Hematopoietic multipotent progenitor cell treated with erythropoietin and hydrocortisone succinate and interleukin-3 and kit ligand, for 8 days (in vitro differentiated cells): Measurements from ENCODE around the gene CTXN1.
"Not testable (repeated sequence)": the region's sequence is repeated elsewhere in the genome, so short reads cannot be mapped to it uniquely, and the experiment has no call there.

Experiments
- DNase-seq: peaks from one replicate; pipeline ENCODE4 v3.0.0-alpha.2; 2015

CTXN1 gene

GRCh38 chr19:7924651-7925170, 1.2 kb downstream of the CTXN1 start:
- DNase-seq = no peak

- no peak for DNase-seq
Measured at GRCh38 chr19:7924241-7924640, 1.7 kb downstream of the CTXN1 start.

- DNase-seq = no peak
Measured at GRCh38 chr19:7923295-7924191, 2.4 kb downstream of the CTXN1 start.

GRCh38 chr19:7922836-7923195, 3.1 kb downstream of the CTXN1 start:
- no peak for DNase-seq

GRCh38 chr19:7921967-7922835, 3.7 kb downstream of the CTXN1 start:
- no peak for DNase-seq

- no peak for DNase-seq
Measured at GRCh38 chr19:7921302-7921966, 4.5 kb downstream of the CTXN1 start.

GRCh38 chr19:7920519-7921301, 5.2 kb downstream of the CTXN1 start:
- DNase-seq = peak; percentile 95

- DNase-seq = peak; percentile 94
Measured at GRCh38 chr19:7919610-7920518, 6.1 kb downstream of the CTXN1 start, which contains the start of gene SNAPC2. Gene SNAPC2, plus strand, starts transcription at chr19:7920338. Its CDS starts 29 bp downstream, at chr19:7920367.

GRCh38 chr19:7918615-7919421, 7.1 kb downstream of the CTXN1 start:
- DNase-seq = peak; percentile 29

GRCh38 chr19:7918062-7918614, 7.8 kb downstream of the CTXN1 start:
- DNase-seq = not testable (repeated sequence)

- DNase-seq = peak; percentile 76
Measured at GRCh38 chr19:7917267-7918061, 8.5 kb downstream of the CTXN1 start.

- DNase-seq = no peak
Measured at GRCh38 chr19:7916955-7917266, 9.0 kb downstream of the CTXN1 start.

GRCh38 chr19:7916103-7916954, 9.6 kb downstream of the CTXN1 start:
- peak; percentile 31 for DNase-seq

GRCh38 chr19:7915250-7916102, 10.5 kb downstream of the CTXN1 start:
- no peak for DNase-seq

- no peak for DNase-seq
Measured at GRCh38 chr19:7914598-7915045, 11.3 kb downstream of the CTXN1 start, which contains the start of gene TGFBR3L. Gene TGFBR3L, plus strand, starts transcription at chr19:7914830.

GRCh38 chr19:7914099-7914498, 11.8 kb downstream of the CTXN1 start:
- DNase-seq = no peak

- DNase-seq = no peak
Measured at GRCh38 chr19:7913652-7914051, 12.3 kb downstream of the CTXN1 start.
